HG02763 (cell line): Measurements from ENCODE around the gene NEUROG2.
"Not testable (repeated sequence)": the region's sequence is repeated elsewhere in the genome, so short reads cannot be mapped to it uniquely, and the experiment has no call there.

Source experiments
- ATAC-seq: cut with Tn5 transposase; IDR thresholded peaks from one replicate; pipeline ENCODE4 v1.9.1; 2021; ENCODE audit warnings: mild to moderate bottlenecking, moderate library complexity; ENCODE audit not compliant: unreplicated experiment

NEUROG2 gene

GRCh38 chr4:112492321-112492720 lies 23.7 kb downstream of the NEUROG2 start:
- no peak for ATAC-seq

- not testable (repeated sequence) for ATAC-seq
Measured at GRCh38 chr4:112490808-112491207, 25.2 kb downstream of the NEUROG2 start.

- ATAC-seq = no peak
Measured at GRCh38 chr4:112485930-112486329, 30.1 kb downstream of the NEUROG2 start.

GRCh38 chr4:112473985-112474384 lies 42.0 kb downstream of the NEUROG2 start:
- ATAC-seq = no peak

- ATAC-seq = no peak
Measured at GRCh38 chr4:112472318-112472717, 43.7 kb downstream of the NEUROG2 start.
